ENCODE data around the gene ADARB2. TPM values are rescaled to one million over a fixed set of nuclear protein-coding genes. Genes with fewer than 3 reads are reported as not detected.

Gene ADARB2
- polyA plus RNA-seq, 1 of the 3 experiments (the other 2 are of a cell fraction), result not detected

DNA sequence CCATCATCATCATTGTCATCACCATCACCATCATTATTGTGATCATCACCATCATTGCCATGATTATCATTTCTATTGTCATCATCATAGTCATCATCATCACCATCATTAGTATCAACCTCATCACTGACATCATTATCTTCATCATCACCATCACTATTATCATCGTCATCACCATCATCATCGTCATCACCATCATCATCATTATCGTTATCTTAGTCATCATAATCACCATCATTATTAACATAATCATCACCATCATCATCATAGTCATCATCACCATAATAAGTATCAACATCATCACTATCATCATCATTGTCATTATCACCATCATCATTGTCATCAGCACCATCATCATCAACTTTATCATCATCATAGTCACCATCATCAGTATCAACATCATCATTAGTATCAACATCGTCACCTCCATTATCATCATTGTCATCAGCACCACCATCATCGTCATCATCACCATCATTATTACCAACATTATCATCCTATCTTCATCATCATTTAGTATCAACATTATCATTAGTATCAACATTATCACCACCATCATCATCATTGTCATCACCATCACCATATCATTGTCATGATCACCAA, 241.3 kb downstream of the ADARB2 start (continued):
- TF ChIP-seq, protein P1, sequence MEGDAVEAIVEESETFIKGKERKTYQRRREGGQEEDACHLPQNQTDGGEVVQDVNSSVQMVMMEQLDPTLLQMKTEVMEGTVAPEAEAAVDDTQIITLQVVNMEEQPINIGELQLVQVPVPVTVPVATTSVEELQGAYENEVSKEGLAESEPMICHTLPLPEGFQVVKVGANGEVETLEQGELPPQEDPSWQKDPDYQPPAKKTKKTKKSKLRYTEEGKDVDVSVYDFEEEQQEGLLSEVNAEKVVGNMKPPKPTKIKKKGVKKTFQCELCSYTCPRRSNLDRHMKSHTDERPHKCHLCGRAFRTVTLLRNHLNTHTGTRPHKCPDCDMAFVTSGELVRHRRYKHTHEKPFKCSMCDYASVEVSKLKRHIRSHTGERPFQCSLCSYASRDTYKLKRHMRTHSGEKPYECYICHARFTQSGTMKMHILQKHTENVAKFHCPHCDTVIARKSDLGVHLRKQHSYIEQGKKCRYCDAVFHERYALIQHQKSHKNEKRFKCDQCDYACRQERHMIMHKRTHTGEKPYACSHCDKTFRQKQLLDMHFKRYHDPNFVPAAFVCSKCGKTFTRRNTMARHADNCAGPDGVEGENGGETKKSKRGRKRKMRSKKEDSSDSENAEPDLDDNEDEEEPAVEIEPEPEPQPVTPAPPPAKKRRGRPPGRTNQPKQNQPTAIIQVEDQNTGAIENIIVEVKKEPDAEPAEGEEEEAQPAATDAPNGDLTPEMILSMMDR (IDR thresholded peaks at IDR 0.05), result no peak
- no peak for TF ChIP-seq NRF1 (IDR thresholded peaks at IDR 0.05; ENCODE audit: low read depth, low read length)
- TF ChIP-seq TCF12 (IDR thresholded peaks at IDR 0.05), result no peak
- TF ChIP-seq EP300 (IDR thresholded peaks at IDR 0.05; ENCODE audit: borderline replicate concordance in 1 of 2, low read depth in 1 of 2, low read length in 1 of 2), result no peak
- TF ChIP-seq RXRA (IDR thresholded peaks at IDR 0.05; ENCODE audit: borderline replicate concordance, low read depth), result no peak
- TF ChIP-seq POLR2AphosphoS5 (IDR thresholded peaks at IDR 0.05; ENCODE audit: low read depth, low read length), result no peak

DNA sequence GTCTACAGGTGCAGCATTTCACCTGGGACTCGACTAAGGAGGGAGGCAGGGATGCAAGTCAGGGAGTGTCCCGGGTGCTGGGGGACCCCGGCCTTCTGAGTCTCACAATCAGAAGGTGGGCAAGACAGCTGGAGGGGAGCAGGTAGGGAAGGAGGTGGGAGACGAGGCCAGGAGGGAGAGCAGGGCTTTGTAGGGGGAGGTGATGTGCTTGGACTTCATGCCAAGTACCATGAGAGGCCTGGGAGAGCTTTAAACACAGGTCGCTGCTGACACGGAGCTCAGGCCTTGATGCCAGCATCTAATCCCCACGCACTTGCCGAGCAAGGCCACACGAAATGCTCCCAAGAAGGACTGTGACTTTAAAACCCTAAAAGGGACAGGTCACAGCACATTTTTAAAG, 244.7 kb downstream of the ADARB2 start:
- DNase-seq, result no peak
- WGBS (ENCODE audit: low lambda C conversion rate), result 25% methylated on average over 9 of the region's 9 CpGs
- CTCF ChIA-PET, result interaction anchor here (1.0 kb wide), 1 partner anchor 72 kb away, joined by 3 read pairs; no protein-coding TSS in a partner anchor

DNA sequence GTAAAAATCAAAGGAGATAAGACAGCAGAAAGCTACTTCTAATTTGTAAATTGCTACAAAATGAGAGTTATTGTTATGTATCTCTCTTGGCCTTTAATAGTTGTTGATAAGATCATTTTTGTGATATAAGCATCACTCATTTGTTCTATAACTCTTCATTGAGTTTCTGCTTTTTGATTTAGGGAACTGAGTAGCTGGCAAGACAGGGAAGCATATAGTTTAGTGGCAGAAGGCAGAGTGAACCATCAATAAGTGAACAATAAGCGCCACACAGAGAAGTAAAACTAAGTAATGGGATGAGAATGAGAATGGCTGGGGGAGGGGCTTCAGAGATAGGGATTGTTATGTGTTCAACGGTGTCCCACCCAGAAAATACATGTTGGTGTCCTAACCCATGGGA, 245.4 kb downstream of the ADARB2 start:
- H3K9me3 ChIP-seq, result no peaks in the 10 kb centered on the region
- ChIA-PET POLR2A (no interaction called here), CTCF (no interaction called here)
- 18% methylated on average over 2 of the region's 2 CpGs for WGBS (ENCODE audit: low lambda C conversion rate)
- no peak overlapping the region for H3K4me3 ChIP-seq (ENCODE audit: low read depth in 2 of 2, low read length in 1 of 2)
- H2AFZ ChIP-seq (ENCODE audit: low read depth), result no peak overlapping the region
- H3K79me2 ChIP-seq (ENCODE audit: insufficient read depth), result no peaks in the 10 kb centered on the region
- DNase-seq, result no peak
- no peak overlapping the region for H3K9ac ChIP-seq
- no peak overlapping the region for H3K4me2 ChIP-seq
- H4K20me1 ChIP-seq (ENCODE audit: insufficient read depth), result no peaks in the 10 kb centered on the region
- H3F3A ChIP-seq (replicated peaks; ENCODE audit: insufficient read depth), result no peaks in the 10 kb centered on the region
- no peak overlapping the region for H3K27ac ChIP-seq (ENCODE audit: low read depth in 2 of 2, low read length in 1 of 2)
- H3K9me2 ChIP-seq, result no peaks in the 10 kb centered on the region
- no peaks in the 10 kb centered on the region for H3K27me3 ChIP-seq (ENCODE audit: insufficient read depth)
- H3K4me1 ChIP-seq (ENCODE audit: control insufficient read depth in 1 of 2, insufficient read depth in 2 of 2, low read depth in 1 of 2, low read length in 1 of 2), result no peaks in the 10 kb centered on the region
- no peaks in the 10 kb centered on the region for H3K36me3 ChIP-seq (replicated peaks in 1 of 2; ENCODE audit: control insufficient read depth in 1 of 2, insufficient read depth in 2 of 2, low read length in 1 of 2)
- TF ChIP-seq JUND (IDR thresholded peaks at IDR 0.05), result no peak
- no peak for TF ChIP-seq SIN3A (IDR thresholded peaks at IDR 0.05; ENCODE audit: borderline replicate concordance, low read depth, low read length)
- no peak for TF ChIP-seq POLR2AphosphoS5 (IDR thresholded peaks at IDR 0.05; ENCODE audit: low read depth, low read length)
- TF ChIP-seq GATA2 (CRISPR knock-in tag; IDR thresholded peaks at IDR 0.05), result no peak
- TF ChIP-seq, protein P2, sequence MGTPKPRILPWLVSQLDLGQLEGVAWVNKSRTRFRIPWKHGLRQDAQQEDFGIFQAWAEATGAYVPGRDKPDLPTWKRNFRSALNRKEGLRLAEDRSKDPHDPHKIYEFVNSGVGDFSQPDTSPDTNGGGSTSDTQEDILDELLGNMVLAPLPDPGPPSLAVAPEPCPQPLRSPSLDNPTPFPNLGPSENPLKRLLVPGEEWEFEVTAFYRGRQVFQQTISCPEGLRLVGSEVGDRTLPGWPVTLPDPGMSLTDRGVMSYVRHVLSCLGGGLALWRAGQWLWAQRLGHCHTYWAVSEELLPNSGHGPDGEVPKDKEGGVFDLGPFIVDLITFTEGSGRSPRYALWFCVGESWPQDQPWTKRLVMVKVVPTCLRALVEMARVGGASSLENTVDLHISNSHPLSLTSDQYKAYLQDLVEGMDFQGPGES (IDR thresholded peaks at IDR 0.05; ENCODE audit: low read depth, low read length), result no peak
- no peak for TF ChIP-seq EP300 (IDR thresholded peaks at IDR 0.05; ENCODE audit: borderline replicate concordance in 1 of 2, low read depth in 1 of 2, low read length in 1 of 2)
- TF ChIP-seq, protein P3, sequence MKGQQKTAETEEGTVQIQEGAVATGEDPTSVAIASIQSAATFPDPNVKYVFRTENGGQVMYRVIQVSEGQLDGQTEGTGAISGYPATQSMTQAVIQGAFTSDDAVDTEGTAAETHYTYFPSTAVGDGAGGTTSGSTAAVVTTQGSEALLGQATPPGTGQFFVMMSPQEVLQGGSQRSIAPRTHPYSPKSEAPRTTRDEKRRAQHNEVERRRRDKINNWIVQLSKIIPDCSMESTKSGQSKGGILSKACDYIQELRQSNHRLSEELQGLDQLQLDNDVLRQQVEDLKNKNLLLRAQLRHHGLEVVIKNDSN (IDR thresholded peaks at IDR 0.05; ENCODE audit: borderline replicate concordance, low read depth), result no peak
- TF ChIP-seq, protein P4, sequence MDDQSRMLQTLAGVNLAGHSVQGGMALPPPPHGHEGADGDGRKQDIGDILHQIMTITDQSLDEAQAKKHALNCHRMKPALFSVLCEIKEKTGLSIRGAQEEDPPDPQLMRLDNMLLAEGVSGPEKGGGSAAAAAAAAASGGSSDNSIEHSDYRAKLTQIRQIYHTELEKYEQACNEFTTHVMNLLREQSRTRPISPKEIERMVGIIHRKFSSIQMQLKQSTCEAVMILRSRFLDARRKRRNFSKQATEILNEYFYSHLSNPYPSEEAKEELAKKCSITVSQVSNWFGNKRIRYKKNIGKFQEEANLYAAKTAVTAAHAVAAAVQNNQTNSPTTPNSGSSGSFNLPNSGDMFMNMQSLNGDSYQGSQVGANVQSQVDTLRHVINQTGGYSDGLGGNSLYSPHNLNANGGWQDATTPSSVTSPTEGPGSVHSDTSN (IDR thresholded peaks at IDR 0.05), result no peak
- TF ChIP-seq TEAD4 (IDR thresholded peaks at IDR 0.05; ENCODE audit: borderline replicate concordance, insufficient read depth), result no peak
- TF ChIP-seq MEF2A (IDR thresholded peaks at IDR 0.05; ENCODE audit: borderline replicate concordance, low read depth), result no peak
- TF ChIP-seq EZH2phosphoT487 (IDR thresholded peaks at IDR 0.05; ENCODE audit: borderline replicate concordance, low read depth), result no peak
- no peak for TF ChIP-seq NFIC (IDR thresholded peaks at IDR 0.05; ENCODE audit: borderline replicate concordance)
- TF ChIP-seq FOXM1 (IDR thresholded peaks at IDR 0.05; ENCODE audit: low read depth), result no peak
- TF ChIP-seq ELF1 (IDR thresholded peaks at IDR 0.05), result no peak
- TF ChIP-seq, protein P5, sequence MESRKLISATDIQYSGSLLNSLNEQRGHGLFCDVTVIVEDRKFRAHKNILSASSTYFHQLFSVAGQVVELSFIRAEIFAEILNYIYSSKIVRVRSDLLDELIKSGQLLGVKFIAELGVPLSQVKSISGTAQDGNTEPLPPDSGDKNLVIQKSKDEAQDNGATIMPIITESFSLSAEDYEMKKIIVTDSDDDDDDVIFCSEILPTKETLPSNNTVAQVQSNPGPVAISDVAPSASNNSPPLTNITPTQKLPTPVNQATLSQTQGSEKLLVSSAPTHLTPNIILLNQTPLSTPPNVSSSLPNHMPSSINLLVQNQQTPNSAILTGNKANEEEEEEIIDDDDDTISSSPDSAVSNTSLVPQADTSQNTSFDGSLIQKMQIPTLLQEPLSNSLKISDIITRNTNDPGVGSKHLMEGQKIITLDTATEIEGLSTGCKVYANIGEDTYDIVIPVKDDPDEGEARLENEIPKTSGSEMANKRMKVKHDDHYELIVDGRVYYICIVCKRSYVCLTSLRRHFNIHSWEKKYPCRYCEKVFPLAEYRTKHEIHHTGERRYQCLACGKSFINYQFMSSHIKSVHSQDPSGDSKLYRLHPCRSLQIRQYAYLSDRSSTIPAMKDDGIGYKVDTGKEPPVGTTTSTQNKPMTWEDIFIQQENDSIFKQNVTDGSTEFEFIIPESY (IDR thresholded peaks at IDR 0.05; ENCODE audit: borderline replicate concordance, low read depth), result no peak

More for the DNA sequence above, 244.7 kb downstream of the ADARB2 start:
- H3K36me3 ChIP-seq (replicated peaks in 1 of 2; ENCODE audit: control insufficient read depth in 1 of 2, insufficient read depth in 2 of 2, low read length in 1 of 2), result no peaks in the 10 kb centered on the region
- no peak overlapping the region for H3K4me3 ChIP-seq (ENCODE audit: low read depth in 2 of 2, low read length in 1 of 2)
- no peak overlapping the region for H3K4me2 ChIP-seq
- no peaks in the 10 kb centered on the region for H3K79me2 ChIP-seq (ENCODE audit: insufficient read depth)
- no peaks in the 10 kb centered on the region for H4K20me1 ChIP-seq (ENCODE audit: insufficient read depth)
- 0 out of 2 replicates have a peak, but pooled peaks cover 7% of the 10 kb centered on the region for H3K9me3 ChIP-seq
- H3K27me3 ChIP-seq (ENCODE audit: insufficient read depth), result no peaks in the 10 kb centered on the region
- H3K4me1 ChIP-seq (ENCODE audit: control insufficient read depth in 1 of 2, insufficient read depth in 2 of 2, low read depth in 1 of 2, low read length in 1 of 2), result no peaks in the 10 kb centered on the region
- no peaks in the 10 kb centered on the region for H3F3A ChIP-seq (replicated peaks; ENCODE audit: insufficient read depth)
- TF ChIP-seq CHD2 (IDR thresholded peaks at IDR 0.05; ENCODE audit: low read length, partially characterized antibody) (no peak), TEAD4 (IDR thresholded peaks at IDR 0.05; ENCODE audit: borderline replicate concordance, insufficient read depth) (no peak), FOXJ3 (CRISPR knock-in tag; IDR thresholded peaks at IDR 0.05) (no peak)
- no peak overlapping the region for H3K27ac ChIP-seq (ENCODE audit: low read depth in 2 of 2, low read length in 1 of 2)
- POLR2A ChIA-PET, result no interaction called here
- no peaks in the 10 kb centered on the region for H3K9me2 ChIP-seq
- H3K9ac ChIP-seq, result no peak overlapping the region
- H2AFZ ChIP-seq (ENCODE audit: low read depth), result no peak overlapping the region
